Dedifferentiated amniotic fluid mesenchymal stem cell (primary cell): ENCODE results near the gene POLG.

Experiments used
- DNase-seq: peaks from one replicate; pipeline ENCODE4 v3.0.0-alpha.2; 2016; ENCODE audit errors: extremely low spot score

The POLG gene

GRCh38 chr15:89356634-89357298, 22.1 kb upstream of the POLG start:
- no peak for DNase-seq

DNA sequence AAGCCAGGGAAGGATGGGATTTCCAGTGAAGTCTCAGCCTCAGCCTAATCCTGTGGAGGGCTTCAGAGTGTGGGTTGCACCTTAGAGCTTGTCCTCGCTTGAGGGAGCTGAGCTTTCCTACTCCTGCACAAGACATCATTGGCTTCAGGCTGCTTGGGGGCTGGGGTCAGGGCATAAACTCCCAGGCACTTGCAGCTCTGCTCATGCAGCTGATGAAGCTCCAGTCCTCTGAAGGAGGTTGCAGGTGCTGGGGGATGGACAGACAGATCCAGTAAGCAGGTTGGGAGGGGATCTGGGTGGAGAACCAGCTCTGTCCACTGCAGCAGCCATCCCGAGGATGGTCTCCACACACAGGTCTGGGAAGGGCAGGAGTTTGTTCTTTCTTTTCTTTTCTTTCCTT, 19.4 kb upstream of the POLG start:
- DNase-seq, result no peak

- DNase-seq, result no peak
These were observed 17.9 kb upstream of the POLG start for GRCh38 chr15:89352476-89352875.

DNA sequence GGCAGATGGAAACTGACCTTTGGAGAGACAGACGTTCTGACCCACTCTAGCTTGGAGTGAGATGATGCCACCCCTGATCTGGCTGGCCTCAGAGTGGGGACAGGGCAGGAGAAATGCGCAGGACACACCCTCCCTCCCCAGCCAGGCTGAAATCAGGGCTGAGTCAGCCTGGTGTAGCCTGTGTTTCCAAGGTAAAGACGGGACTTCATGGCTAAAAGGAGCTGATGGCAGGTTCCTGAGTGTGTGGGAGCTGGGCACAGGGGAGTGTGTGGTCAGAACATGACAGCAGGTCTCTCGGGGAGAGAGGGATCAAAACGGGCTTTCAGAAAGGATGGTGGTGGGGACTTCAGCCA, 14.6 kb upstream of the POLG start:
- DNase-seq, result no peak

DNA sequence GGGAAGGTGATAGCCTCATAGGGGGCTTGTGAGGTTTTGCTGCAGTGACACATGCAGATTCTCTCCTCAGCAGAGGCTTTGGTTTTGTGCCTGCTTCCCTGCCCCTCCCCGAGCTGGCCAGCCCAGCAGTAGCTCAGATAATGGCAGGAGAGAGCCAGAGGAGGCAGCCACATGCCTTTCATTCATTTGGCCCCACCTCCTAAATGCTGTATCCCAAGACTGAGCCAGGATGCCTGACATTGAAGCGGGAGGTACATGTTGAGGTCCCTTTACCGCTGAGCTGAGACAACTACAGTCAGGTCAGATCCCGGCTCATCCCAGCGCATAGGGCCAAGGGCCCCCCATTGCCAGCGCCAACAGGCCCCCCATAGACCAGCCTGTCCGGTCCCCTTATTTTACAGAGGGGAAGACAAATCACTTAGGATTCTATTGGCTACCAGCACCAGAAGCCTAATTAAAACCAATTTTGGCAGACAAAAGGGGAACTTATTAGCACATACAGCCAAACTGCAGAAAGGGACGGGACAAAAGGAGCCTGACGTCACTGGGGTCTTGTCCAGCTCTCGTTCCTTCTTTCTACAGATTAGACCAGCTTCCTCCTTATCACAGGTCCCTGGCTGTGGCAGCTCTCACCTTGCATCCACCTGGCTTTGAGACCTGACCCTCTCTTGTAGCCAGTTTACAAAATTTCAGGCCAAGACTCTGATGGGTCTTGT, 12.1 kb upstream of the POLG start:
- no peak for DNase-seq

- no peak for DNase-seq
These were observed 10.6 kb upstream of the POLG start for GRCh38 chr15:89345248-89345647.

DNA sequence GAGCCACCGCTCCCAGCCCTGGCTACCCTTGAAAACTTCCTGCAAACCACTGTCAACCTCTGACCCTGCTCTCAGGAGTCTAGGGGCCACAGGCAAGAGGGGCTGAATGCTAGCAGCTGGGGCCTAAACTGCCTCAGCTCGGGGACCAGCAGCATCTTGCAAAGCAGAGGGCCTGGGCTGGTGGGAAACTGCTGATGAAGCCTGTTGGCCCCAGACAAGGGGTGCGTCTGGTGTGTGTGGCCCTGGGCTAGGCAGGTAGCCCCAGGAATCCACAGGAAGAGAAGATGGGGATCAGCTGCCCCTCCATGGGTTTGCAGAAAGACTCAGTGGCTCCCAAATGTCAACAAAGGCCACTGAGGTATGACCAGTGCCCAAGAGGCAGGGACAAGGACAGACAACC, 8.2 kb upstream of the POLG start:
- DNase-seq, result no peak

GRCh38 chr15:89341316-89342005, 6.8 kb upstream of the POLG start:
- DNase-seq, result no peak

DNA sequence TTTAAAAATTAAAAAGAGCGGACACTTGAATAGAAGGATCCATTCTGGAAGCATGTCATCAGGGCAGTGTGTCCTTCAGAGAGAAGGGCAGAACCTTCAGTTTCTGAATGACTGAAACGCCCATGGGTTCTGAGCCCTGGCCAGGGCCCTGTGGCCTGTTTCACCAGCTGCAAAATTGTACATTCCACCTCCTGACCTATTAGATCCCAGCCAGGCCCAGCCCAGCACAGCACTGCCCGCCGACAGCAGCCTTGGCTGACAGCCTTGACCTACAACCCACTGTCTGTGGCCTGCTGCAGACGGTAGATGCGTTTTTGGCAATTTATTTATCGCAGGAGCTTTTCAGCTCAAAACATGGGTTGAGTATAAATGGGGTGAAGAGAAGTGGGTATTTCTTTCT, 5.9 kb upstream of the POLG start:
- DNase-seq, result no peak

DNA sequence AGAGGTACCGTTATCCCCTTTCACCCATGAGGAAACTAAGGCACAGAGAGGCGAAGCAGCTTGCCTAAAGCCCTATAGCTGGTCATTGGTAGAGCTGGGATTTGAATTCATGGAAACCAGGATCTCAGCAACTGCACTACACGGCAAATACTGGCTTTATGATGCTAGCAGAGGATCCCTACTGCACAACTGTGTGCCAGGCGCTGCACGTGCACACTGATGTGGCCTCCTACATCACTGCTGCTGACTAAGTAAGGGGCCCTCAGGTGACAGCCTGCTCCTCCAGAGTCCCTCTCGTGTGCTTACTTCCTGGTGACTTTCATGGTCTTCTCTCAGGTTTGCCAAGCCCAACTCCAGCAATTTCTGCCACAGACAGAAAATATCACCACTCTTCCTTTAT, 3.4 kb upstream of the POLG start:
- DNase-seq, result no peak

- no peak for DNase-seq
These were observed 846 bp upstream of the POLG start for GRCh38 chr15:89335298-89336041.

DNA sequence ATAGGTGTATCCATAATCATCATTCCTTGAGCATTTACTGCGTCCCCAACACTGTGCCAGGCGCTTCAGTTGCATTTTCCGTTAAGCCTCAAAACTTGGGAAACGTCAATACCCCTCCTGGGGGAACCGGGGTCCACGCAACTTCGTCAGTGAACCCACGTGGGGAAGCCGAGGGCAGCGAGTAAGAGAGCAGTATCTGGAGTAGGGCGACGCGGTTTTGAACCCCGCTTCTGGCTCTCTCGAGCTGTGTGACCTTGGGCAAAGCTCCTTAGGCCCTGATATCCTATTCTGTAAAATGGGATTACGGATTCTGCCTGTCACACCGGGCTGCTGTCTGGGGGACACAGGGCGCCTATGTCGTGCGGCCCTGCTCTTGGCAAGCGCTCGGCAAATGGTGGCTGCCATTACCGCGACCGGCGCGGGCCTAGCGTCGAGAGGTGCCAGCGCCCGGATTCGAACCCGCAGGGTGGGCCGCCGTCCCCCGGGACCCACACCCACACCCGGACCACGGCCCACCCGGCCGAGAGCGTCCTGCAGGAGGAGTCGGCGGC, 590 bp downstream of the POLG start:
- no peak for DNase-seq

DNA sequence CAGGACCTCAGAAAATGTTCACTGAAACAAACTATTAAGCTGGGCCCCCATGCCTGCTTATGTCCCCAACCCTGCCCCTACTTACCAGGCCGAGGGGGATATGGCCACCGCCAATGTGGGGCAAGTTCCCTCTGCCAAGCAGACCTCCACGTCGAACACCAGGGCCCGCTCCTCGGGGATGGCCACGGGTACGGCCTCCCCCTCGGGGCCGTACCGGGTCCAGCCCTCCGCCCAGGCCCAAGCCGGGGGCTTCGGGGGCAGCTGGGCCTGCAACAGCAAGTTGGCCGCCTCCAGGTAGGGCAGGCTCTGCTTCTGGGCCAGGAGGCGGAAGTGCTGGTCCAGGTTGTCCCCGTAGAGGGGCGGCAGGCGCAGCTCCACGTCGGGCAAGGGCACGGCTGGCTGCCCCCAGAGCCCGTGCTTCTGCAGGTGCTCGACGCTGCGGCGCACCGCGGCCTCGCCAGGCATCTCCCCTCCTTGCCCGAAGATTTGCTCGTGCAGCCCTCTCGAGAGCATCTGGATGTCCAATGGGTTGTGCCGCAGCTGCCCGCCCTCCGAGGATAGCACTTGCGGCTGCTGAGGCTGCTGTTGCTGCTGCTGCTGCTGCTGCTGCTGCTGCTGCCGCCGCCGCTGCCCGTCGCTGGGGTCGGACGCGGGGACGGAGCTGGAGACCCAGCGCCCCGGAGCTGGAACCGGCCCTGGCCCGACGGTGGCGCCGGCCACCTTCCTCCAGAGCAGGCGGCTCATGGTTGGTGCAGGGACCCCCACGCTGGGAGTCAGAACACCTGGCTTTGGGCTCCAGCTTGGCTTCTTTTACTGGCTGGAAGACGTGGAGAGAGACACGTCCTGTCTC, 1.4 kb downstream of the POLG start:
- DNase-seq, result no peak

- no peak for DNase-seq
These were observed 2.2 kb downstream of the POLG start for GRCh38 chr15:89332446-89332845.

DNA sequence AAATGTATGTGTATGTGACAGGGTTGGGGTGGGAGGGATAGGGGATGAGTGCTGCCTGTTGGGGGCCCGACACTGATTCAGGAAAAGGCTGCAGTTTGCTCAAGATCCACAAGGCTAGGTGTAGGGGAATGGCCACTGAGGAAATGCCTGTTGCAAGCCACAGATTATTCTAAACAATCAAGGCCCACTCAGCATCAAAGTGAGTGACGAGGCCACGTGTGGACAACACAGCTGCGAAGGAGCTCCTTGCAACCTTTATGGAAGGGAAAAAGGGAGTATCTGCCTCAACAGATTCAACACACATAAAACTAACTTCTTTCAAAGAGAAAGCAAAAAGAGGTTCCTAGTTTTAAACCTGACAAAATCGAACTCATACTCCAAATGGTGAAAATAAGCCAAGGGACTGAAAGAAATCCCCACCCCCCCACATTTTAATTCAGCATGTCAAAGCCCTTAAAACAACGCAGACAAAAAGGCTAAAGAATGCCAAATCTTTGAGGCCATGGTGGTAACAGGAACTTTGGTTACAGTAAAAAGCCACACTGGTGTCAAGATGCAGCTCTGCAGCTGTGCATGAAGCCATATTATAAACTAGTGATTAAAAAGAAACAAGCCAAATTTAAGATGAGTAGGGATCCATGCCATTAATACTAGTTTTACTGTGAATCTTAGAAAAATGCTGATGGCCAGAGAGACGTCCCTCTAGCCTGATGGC, 3.6 kb downstream of the POLG start:
- no peak for DNase-seq

- no peak for DNase-seq
These were observed 4.5 kb downstream of the POLG start for GRCh38 chr15:89330119-89330518.

GRCh38 chr15:89329329-89330084, 5.1 kb downstream of the POLG start:
- DNase-seq, result no peak

DNA sequence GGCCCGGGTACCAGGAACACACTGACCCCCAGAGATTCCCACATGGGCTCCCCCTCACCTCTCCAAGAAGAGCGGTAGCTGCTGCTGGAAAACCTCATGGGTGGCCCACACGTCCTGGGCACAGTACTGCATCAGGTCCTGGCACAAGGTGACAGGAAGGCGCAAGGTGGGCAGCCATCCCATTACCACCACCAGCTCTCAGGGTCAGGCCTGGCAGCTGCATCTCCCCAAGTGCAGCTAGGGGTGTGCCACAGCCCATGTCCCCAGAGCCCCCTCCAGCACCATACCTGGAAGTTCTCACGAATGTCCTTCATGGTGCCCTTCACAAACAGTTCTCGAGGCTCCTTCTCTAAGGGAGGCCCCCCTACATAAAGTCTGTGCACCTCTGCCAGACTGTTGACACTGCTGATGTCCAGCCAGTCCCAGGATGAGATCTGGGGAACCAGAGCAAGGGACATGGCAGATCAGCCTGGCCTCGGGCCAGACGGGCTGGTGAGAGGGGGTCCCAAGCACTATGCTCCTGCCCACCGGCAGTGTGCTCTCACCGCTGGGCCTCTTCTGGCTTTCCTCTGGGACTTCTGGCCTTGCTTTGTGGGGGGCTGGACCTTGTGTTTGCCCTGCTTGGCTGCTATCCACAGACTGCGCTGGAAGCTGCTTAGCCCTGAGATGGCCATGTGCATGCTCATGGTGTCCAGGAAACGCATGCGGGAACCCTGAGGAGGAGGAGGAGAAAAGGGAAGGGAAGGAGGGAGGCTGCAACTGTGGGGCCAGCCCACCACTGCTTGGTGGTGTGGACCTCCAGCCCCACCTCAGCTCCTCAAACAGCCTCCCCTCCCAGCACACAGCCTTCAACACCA, 6.0 kb downstream of the POLG start:
- DNase-seq, result no peak

DNA sequence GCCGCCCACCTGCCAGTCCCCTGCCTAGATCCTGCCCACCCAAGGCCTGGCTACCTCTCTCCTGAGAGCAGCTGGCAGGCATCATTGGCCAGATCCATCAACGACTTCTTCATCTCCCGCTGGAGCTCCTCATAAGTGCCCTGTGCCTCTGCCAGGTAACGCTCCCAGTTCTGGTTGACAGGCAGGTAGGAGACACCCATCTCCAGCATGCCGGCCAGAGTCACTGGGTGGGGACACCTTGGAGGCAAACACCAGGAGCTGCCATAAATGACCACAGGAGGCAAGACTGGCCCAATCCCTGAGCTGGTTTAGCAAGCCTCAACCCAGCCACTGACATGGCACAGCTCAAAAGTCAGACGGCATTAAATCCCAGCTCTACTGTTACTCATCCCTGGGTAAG, 7.5 kb downstream of the POLG start:
- DNase-seq, result no peak
